HEK293T (cell line): ENCODE measurements around the gene SCAND1.
"Not testable (repeated sequence)": the region's sequence is repeated elsewhere in the genome, so short reads cannot be mapped to it uniquely, and the experiment has no call there.

Source experiments
- CTCF ChIA-PET: fragments of 350-600 bp; formaldehyde crosslinking; extraction: SDS; loops from one replicate; lab custom pipeline; 2021; ENCODE audit warnings: antibody characterized with exemption, inconsistent platforms; lab: Yijun Ruan, JAX
- POLR2A ChIA-PET: fragments of 350-600 bp; formaldehyde crosslinking; extraction: SDS; loops from one replicate; lab custom pipeline; 2020; ENCODE audit warnings: antibody characterized with exemption, inconsistent platforms; lab: Yijun Ruan, JAX
- DNase-seq: peaks from one replicate; pipeline ENCODE4 v3.0.0; 2012; ENCODE audit warnings: mixed read lengths; ENCODE audit errors: extremely low spot score
- ARNT ChIP-seq: fragments of 450-650 bp; IDR thresholded peaks from 2 replicates; pipeline ENCODE4 v1.6.1; 2017; ENCODE audit warnings: mild to moderate bottlenecking
- BHLHE40 ChIP-seq: fragments of 450-650 bp; IDR thresholded peaks from 2 replicates; pipeline ENCODE4 v1.6.1; 2016; ENCODE audit warnings: mild to moderate bottlenecking, moderate library complexity, borderline replicate concordance
- CTBP1 ChIP-seq: fragments of 450-650 bp; IDR thresholded peaks from 2 replicates; pipeline ENCODE4 v1.6.1; 2016; ENCODE audit warnings: borderline replicate concordance
- ELF4 ChIP-seq: fragments of 450-650 bp; IDR thresholded peaks from 2 replicates; pipeline ENCODE4 v1.6.1; 2017; ENCODE audit warnings: antibody characterized with exemption
- FOXA1 ChIP-seq: fragments of 450-650 bp; IDR thresholded peaks from 2 replicates; pipeline ENCODE4 v1.6.1; 2016; ENCODE audit warnings: mild to moderate bottlenecking
- FOXK2 ChIP-seq: fragments of 450-650 bp; IDR thresholded peaks from 2 replicates; pipeline ENCODE4 v1.6.1; 2016; ENCODE audit warnings: mild to moderate bottlenecking
- FOXM1 ChIP-seq: fragments of 450-650 bp; IDR thresholded peaks from 2 replicates; pipeline ENCODE4 v1.6.1; 2017; ENCODE audit warnings: mild to moderate bottlenecking, borderline replicate concordance
- HDGF ChIP-seq: fragments of 450-650 bp; IDR thresholded peaks from 2 replicates; pipeline ENCODE4 v1.6.1; 2017; ENCODE audit warnings: antibody characterized with exemption, borderline replicate concordance
- L3MBTL2 ChIP-seq: fragments of 450-650 bp; conservative IDR thresholded peaks from 2 replicates; pipeline ENCODE4 v1.6.1; 2016; ENCODE audit warnings: mild to moderate bottlenecking
- LEF1 ChIP-seq: fragments of 450-650 bp; IDR thresholded peaks from 2 replicates; pipeline ENCODE4 v1.6.1; 2017; ENCODE audit warnings: mild to moderate bottlenecking, borderline replicate concordance
- NFRKB ChIP-seq: fragments of 450-650 bp; IDR thresholded peaks from 2 replicates; pipeline ENCODE4 v1.6.1; 2016; ENCODE audit warnings: mild to moderate bottlenecking, moderate library complexity
- PKNOX1 ChIP-seq: fragments of 450-650 bp; IDR thresholded peaks from 2 replicates; pipeline ENCODE4 v1.6.1; 2016
- SP1 ChIP-seq: fragments of 450-650 bp; IDR thresholded peaks from 2 replicates; pipeline ENCODE4 v1.6.1; 2017
- SUZ12 ChIP-seq: fragments of 450-650 bp; IDR thresholded peaks from 2 replicates; pipeline ENCODE4 v1.6.1; 2016; ENCODE audit warnings: mild to moderate bottlenecking
- TARDBP ChIP-seq: fragments of 450-650 bp; IDR thresholded peaks from 2 replicates; pipeline ENCODE4 v1.6.1; 2016
- ZNF384 ChIP-seq: fragments of 450-650 bp; IDR thresholded peaks from 2 replicates; pipeline ENCODE4 v1.6.1; 2016

Gene SCAND1

DNA sequence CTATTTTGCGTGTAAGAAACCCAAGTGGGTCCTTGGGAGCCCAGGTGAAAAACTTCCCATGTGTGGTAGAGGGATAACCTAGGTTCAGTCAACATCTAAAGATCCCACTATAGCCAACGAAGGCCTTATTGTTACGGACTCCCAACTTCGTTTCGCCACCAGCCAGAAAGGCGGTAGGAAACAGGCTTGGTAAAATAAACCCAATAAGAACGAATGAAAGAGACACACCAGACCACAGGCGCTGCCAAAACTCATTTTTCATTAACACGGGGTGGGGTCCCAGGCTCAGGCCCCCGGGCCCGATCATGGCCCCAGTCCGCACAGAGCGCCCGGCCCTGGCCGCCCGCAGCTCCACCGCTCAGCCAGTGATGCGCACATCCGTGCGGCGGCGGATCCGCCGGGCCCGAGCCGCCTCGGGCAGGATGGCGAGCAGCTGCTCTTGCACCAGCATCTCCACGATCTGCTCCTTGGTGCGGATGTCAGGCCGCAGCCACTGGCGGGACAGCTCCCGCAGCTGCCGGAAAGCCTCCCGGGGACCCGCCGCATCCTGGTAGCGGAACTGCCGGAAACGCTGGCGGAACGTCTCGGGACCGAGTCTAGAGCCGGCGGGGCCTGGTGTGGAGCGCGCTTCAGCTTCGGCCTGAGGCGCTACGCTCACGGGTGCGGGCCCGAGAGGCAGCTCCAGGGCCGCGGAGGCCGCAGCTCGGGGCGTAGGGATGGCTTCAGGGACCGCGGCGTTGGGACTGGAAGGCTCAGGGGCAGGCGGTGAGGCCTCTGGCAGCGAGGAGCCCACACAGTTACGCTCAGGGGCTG is 709 bp downstream of the SCAND1 start:
- POLR2A ChIA-PET, result interaction anchor here (0.6 to 2.6 kb wide), 40 partner anchors 8 to 1244 kb away, joined by 3 to 16 read pairs (median 4); partner anchors contain the start of genes AAR2, RBM39 and SPAG4
- TF ChIP-seq PKNOX1 (no peak), HDGF (no peak), FOXM1 (no peak), BHLHE40 (no peak), TARDBP (no peak)
- DNase-seq, result peak; percentile 45
- CTCF ChIA-PET, result interaction anchor here (0.6 to 2.3 kb wide), 21 partner anchors 11 to 334 kb away, joined by 3 to 18 read pairs (median 4); partner anchors contain the start of genes CNBD2 and PHF20

- POLR2A ChIA-PET, result interaction anchor here (0.5 to 2.4 kb wide), 16 partner anchors 7 to 337 kb away, joined by 3 to 16 read pairs (median 4); partner anchors contain the start of genes RBM39 and SPAG4
- no peak for DNase-seq
Measured at GRCh38 chr20:35952480-35953386, 1.6 kb downstream of the SCAND1 start.

DNA sequence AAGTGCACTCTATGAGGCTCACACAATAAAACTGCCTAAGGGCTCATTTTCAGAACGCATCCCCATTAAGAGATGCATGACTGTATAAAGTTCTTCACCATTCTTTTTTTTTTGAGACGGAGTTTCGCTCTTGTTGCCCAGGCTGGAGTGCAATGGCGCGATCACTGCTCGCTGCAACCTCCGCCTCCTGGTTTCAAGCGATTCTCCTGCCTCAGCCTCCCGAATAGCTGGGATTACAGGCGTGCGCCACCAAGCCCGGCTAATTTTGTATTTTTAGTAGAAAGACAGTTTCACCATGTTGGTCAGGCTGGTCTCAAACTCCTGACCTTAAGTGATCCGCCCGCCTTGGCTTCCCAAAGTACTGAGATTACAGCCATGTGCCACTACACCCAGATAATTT is 2.2 kb downstream of the SCAND1 start:
- DNase-seq, CTCF ChIA-PET: not testable (repeated sequence)
- POLR2A ChIA-PET, result interaction anchor here (0.5 to 2.2 kb wide), 4 partner anchors 10 to 209 kb away, joined by 3 to 16 read pairs (median 6); no protein-coding TSS in a partner anchor

More at GRCh38 chr20:35952480-35953386, 1.6 kb downstream of the SCAND1 start:
- CTCF ChIA-PET, result no interaction called here
- TF ChIP-seq ELF4 (no peak), ARNT (no peak), ZNF384 (no peak), HDGF (no peak), L3MBTL2 (no peak), SP1 (no peak), NFRKB (no peak), TARDBP (no peak), LEF1 (no peak), CTBP1 (no peak), FOXK2 (no peak), SUZ12 (no peak), FOXA1 (no peak), BHLHE40 (no peak), PKNOX1 (no peak), FOXM1 (no peak)

- DNase-seq, result no peak
- POLR2A ChIA-PET, result no interaction called here
- CTCF ChIA-PET, result no interaction called here
- TF ChIP-seq FOXK2 (no peak), CTBP1 (no peak), PKNOX1 (no peak), NFRKB (no peak)
Measured at GRCh38 chr20:35950093-35950492, 4.2 kb downstream of the SCAND1 start.

GRCh38 chr20:35947907-35948306 is 6.4 kb downstream of the SCAND1 start:
- no peak for DNase-seq
- TF ChIP-seq SP1 (no peak), HDGF (no peak), ELF4 (no peak), CTBP1 (no peak), ZNF384 (no peak), PKNOX1 (no peak), LEF1 (no peak), NFRKB (no peak), FOXM1 (no peak), FOXA1 (no peak), SUZ12 (no peak), BHLHE40 (no peak)
- CTCF ChIA-PET, result no interaction called here
- POLR2A ChIA-PET, result no interaction called here
